ENCODE results near the gene CDHR1.

Gene CDHR1

DNA sequence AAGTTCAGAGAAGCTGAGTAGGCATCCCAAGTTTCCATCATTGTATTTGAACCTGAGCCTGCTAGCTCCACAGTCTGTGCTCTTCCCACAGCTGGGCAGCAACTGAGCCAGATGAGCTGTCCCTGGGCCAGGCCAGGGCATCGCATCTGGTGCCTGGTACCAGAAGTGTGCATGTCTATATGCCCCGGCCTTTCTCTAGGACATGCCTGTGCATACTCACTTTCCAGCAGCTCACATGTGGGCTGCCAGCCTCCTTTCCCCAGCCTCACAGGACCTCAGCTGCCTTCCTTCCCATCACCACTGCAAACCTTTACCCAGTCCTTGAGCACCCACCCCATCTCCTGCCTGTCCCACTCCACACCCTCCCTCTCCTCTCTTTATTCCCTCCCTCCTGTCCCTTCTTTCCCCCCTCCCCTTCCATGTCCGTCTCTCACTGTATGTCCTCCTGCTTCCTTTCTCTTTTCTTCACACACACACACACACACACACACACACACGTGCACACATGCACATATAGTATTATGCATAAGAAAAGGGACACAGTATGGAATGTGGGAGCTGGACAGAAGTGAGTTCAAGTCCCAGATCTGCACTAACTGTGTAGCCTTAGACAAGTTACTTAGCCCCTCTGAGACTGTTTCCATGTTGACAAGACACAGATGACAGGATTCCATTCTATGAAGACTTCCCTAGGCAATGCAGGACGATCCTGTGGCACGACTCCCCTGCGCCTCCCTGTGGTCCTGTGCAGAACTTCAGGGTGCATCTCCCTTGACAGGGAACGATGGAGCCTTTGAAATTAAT, 10.9 kb downstream of the CDHR1 start:
- Histone ChIP-seq H3K4me3 (ENCODE audit: low read length in 2 of 2) (no peak overlapping the region), H3K9ac (ENCODE audit: low read depth in 1 of 2, low read length in 2 of 2) (no peak overlapping the region), H3K4me1 (ENCODE audit: control insufficient read depth in 2 of 2, insufficient read depth in 2 of 2, low read length in 2 of 2) (peaks cover 20 to 21% of the 10 kb centered on the region in 2 donors), H3K27ac (ENCODE audit: low read depth in 2 of 2, low read length in 2 of 2) (no peak overlapping the region), H3K36me3 (ENCODE audit: control insufficient read depth in 2 of 2, insufficient read depth in 2 of 2, low read length in 2 of 2) (peaks cover 25 to 27% of the 10 kb centered on the region in 2 donors), H3K9me3 (ENCODE audit: control insufficient read depth in 2 of 2, low read length in 2 of 2) (no peaks in the 10 kb centered on the region), H3K27me3 (ENCODE audit: control insufficient read depth in 2 of 2, insufficient read depth in 2 of 2, low read length in 2 of 2) (no peaks in the 10 kb centered on the region)

DNA sequence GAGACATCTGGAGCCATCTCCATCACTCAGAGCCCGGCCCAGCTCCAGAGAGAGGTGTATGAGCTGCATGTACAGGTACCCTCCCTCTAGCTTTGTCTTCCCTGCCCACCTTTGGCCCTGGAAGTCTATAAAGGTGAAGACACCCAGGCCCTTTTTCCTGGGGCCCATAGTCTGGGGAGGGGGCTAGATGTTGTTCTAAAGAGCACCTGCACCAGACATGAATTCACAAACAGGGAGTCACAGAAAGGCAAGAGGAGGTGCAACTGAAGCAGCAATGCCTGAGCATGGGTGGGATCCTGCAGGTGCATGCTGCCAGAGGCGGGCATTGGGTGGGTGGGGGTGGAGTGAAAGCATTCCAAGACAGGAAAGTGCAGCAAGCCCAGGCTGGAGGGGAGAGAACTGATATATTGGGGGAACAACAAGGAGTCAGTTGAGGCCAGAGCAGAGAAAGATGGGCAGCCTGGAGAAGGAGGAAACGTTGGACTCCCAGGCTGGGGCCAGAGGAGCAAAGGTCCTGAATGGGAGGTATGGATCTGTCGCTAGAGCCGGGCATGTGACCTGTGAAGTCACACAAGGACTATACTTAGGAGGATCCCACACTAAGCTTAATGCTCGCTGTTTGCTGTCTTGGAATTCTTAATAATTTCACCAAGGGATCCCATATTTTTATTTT, 11.7 kb downstream of the CDHR1 start:
- no peaks in the 10 kb centered on the region for H3K9me3 ChIP-seq (ENCODE audit: control insufficient read depth in 2 of 2, low read length in 2 of 2)
- peaks cover 29 to 30% of the 10 kb centered on the region in 2 donors for H3K36me3 ChIP-seq (ENCODE audit: control insufficient read depth in 2 of 2, insufficient read depth in 2 of 2, low read length in 2 of 2)
- H3K4me3 ChIP-seq (ENCODE audit: low read length in 2 of 2), result no peak overlapping the region
- no peak overlapping the region for H3K9ac ChIP-seq (ENCODE audit: low read depth in 1 of 2, low read length in 2 of 2)
- H3K27me3 ChIP-seq (ENCODE audit: control insufficient read depth in 2 of 2, insufficient read depth in 2 of 2, low read length in 2 of 2), result no peaks in the 10 kb centered on the region
- H3K27ac ChIP-seq (ENCODE audit: low read depth in 2 of 2, low read length in 2 of 2), result no peak overlapping the region
- peaks cover 13% of the 10 kb centered on the region in 2 donors for H3K4me1 ChIP-seq (ENCODE audit: control insufficient read depth in 2 of 2, insufficient read depth in 2 of 2, low read length in 2 of 2)

- no peak overlapping the region for H3K4me3 ChIP-seq (ENCODE audit: low read length in 2 of 2)
- no peak overlapping the region for H3K27ac ChIP-seq (ENCODE audit: low read depth in 2 of 2, low read length in 2 of 2)
- no peaks in the 10 kb centered on the region for H3K9me3 ChIP-seq (ENCODE audit: control insufficient read depth in 2 of 2, low read length in 2 of 2)
- H3K36me3 ChIP-seq (ENCODE audit: control insufficient read depth in 2 of 2, insufficient read depth in 2 of 2, low read length in 2 of 2), result peaks cover 36 to 39% of the 10 kb centered on the region in 2 donors
- no peak overlapping the region for H3K9ac ChIP-seq (ENCODE audit: low read depth in 1 of 2, low read length in 2 of 2)
- no peaks in the 10 kb centered on the region for H3K27me3 ChIP-seq (ENCODE audit: control insufficient read depth in 2 of 2, insufficient read depth in 2 of 2, low read length in 2 of 2)
- peaks cover 0 to 3% of the 10 kb centered on the region in 2 donors for H3K4me1 ChIP-seq (ENCODE audit: control insufficient read depth in 2 of 2, insufficient read depth in 2 of 2, low read length in 2 of 2)
Measured at GRCh38 chr10:84208023-84208422, 13.7 kb downstream of the CDHR1 start.

DNA sequence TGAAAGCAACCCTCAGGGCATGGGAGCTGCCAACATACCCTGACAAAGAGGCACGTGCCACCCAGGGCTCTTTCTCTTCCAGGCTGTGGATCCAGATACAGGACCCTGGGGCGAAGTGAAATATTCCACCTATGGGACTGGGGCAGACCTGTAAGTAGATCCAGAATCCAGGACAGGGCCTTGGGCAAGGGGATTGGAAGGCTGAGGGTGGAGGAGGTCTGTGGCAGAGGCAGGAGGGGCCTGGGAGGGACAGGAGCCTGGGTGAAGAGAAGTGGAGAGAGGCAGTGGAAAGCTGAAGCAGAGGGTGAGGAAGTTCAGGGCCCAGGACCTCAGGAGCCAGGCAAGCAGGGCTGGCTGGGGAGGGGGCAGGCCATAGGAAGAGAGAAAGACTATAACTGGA, 17.2 kb downstream of the CDHR1 start:
- Histone ChIP-seq H3K9me3 (ENCODE audit: control insufficient read depth in 2 of 2, low read length in 2 of 2) (no peaks in the 10 kb centered on the region), H3K4me1 (ENCODE audit: control insufficient read depth in 2 of 2, insufficient read depth in 2 of 2, low read length in 2 of 2) (no peaks in the 10 kb centered on the region), H3K27ac (ENCODE audit: low read depth in 2 of 2, low read length in 2 of 2) (no peak overlapping the region), H3K36me3 (ENCODE audit: control insufficient read depth in 2 of 2, insufficient read depth in 2 of 2, low read length in 2 of 2) (peaks cover 55 to 61% of the 10 kb centered on the region in 2 donors), H3K9ac (ENCODE audit: low read depth in 1 of 2, low read length in 2 of 2) (no peak overlapping the region), H3K4me3 (ENCODE audit: low read length in 2 of 2) (no peak overlapping the region), H3K27me3 (ENCODE audit: control insufficient read depth in 2 of 2, insufficient read depth in 2 of 2, low read length in 2 of 2) (no peaks in the 10 kb centered on the region)

DNA sequence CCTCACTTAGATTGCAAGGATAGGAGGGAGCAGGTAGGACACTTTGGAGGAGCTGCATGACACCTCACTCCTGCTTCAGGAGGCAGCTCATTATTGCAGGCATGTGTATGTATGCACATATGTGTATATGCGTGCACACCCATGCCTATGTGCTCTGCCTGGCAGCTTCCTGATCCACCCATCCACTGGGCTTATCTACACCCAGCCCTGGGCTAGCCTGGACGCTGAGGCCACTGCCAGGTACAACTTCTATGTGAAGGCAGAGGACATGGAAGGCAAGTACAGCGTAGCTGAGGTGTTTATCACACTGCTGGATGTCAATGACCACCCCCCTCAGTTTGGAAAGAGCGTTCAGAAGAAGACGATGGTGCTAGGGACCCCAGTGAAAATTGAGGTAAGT, 17.7 kb downstream of the CDHR1 start:
- peaks cover 55 to 65% of the 10 kb centered on the region in 2 donors for H3K36me3 ChIP-seq (ENCODE audit: control insufficient read depth in 2 of 2, insufficient read depth in 2 of 2, low read length in 2 of 2)
- no peaks in the 10 kb centered on the region for H3K9me3 ChIP-seq (ENCODE audit: control insufficient read depth in 2 of 2, low read length in 2 of 2)
- no peak overlapping the region for H3K27ac ChIP-seq (ENCODE audit: low read depth in 2 of 2, low read length in 2 of 2)
- no peak overlapping the region for H3K9ac ChIP-seq (ENCODE audit: low read depth in 1 of 2, low read length in 2 of 2)
- H3K27me3 ChIP-seq (ENCODE audit: control insufficient read depth in 2 of 2, insufficient read depth in 2 of 2, low read length in 2 of 2), result no peaks in the 10 kb centered on the region
- no peak overlapping the region for H3K4me3 ChIP-seq (ENCODE audit: low read length in 2 of 2)
- no peaks in the 10 kb centered on the region for H3K4me1 ChIP-seq (ENCODE audit: control insufficient read depth in 2 of 2, insufficient read depth in 2 of 2, low read length in 2 of 2)

DNA sequence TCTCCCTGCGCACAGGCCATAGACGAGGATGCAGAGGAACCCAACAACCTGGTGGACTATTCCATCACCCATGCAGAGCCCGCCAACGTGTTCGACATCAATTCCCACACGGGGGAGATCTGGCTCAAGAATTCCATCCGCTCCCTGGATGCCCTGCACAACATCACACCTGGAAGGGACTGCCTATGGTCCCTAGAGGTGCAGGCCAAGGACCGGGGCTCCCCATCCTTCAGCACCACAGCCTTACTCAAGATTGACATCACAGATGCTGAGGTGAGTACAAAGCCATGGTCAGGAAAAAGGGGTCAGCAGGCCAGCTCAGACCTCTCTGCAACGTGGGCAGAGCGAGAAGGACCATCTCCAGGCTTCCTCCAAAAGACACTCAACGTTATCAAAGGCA, 18.7 kb downstream of the CDHR1 start:
- Histone ChIP-seq H3K9me3 (ENCODE audit: control insufficient read depth in 2 of 2, low read length in 2 of 2) (no peaks in the 10 kb centered on the region), H3K27ac (ENCODE audit: low read depth in 2 of 2, low read length in 2 of 2) (no peak overlapping the region), H3K4me1 (ENCODE audit: control insufficient read depth in 2 of 2, insufficient read depth in 2 of 2, low read length in 2 of 2) (no peaks in the 10 kb centered on the region), H3K9ac (ENCODE audit: low read depth in 1 of 2, low read length in 2 of 2) (no peak overlapping the region), H3K4me3 (ENCODE audit: low read length in 2 of 2) (no peak overlapping the region), H3K36me3 (ENCODE audit: control insufficient read depth in 2 of 2, insufficient read depth in 2 of 2, low read length in 2 of 2) (peaks cover 47 to 64% of the 10 kb centered on the region in 2 donors), H3K27me3 (ENCODE audit: control insufficient read depth in 2 of 2, insufficient read depth in 2 of 2, low read length in 2 of 2) (no peaks in the 10 kb centered on the region)

GRCh38 chr10:84214046-84214572, 19.8 kb downstream of the CDHR1 start:
- Histone ChIP-seq H3K9ac (ENCODE audit: low read depth in 1 of 2, low read length in 2 of 2) (no peak overlapping the region), H3K4me3 (ENCODE audit: low read length in 2 of 2) (no peak overlapping the region), H3K27ac (ENCODE audit: low read depth in 2 of 2, low read length in 2 of 2) (no peak overlapping the region), H3K27me3 (ENCODE audit: control insufficient read depth in 2 of 2, insufficient read depth in 2 of 2, low read length in 2 of 2) (no peaks in the 10 kb centered on the region), H3K4me1 (ENCODE audit: control insufficient read depth in 2 of 2, insufficient read depth in 2 of 2, low read length in 2 of 2) (no peaks in the 10 kb centered on the region), H3K36me3 (ENCODE audit: control insufficient read depth in 2 of 2, insufficient read depth in 2 of 2, low read length in 2 of 2) (peaks cover 40 to 58% of the 10 kb centered on the region in 2 donors), H3K9me3 (ENCODE audit: control insufficient read depth in 2 of 2, low read length in 2 of 2) (no peaks in the 10 kb centered on the region)

DNA sequence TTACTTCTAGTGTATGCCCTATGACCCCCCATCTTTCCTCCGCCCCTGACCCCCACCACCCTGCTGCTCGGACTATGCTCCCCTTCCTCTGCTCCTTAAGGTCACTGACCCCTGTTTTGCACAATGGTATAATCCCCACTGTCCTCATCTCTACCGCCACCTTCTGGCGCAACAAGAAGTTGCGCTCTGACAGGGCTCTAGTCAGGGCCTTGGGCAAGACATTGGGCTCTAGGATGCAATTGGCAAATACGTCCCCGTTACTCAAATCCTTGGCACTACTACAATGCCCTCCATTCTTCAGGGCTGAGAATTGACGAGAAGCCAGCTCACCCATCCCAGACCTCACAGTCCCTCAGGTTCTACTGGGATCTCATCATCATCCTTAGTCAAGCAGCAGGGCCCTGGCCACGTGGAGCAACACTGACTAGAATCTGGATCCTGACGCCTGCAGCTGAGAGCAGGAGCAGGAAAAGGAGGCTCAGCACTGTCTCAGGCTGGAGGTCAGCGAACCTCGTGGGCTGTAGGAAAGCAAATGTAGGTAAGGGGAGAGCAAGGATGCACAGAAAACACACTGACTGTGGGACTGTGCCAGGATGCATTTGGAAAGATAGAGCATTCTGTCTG, 20.4 kb downstream of the CDHR1 start:
- no peak overlapping the region for H3K4me3 ChIP-seq (ENCODE audit: low read length in 2 of 2)
- no peak overlapping the region for H3K27ac ChIP-seq (ENCODE audit: low read depth in 2 of 2, low read length in 2 of 2)
- no peaks in the 10 kb centered on the region for H3K27me3 ChIP-seq (ENCODE audit: control insufficient read depth in 2 of 2, insufficient read depth in 2 of 2, low read length in 2 of 2)

DNA sequence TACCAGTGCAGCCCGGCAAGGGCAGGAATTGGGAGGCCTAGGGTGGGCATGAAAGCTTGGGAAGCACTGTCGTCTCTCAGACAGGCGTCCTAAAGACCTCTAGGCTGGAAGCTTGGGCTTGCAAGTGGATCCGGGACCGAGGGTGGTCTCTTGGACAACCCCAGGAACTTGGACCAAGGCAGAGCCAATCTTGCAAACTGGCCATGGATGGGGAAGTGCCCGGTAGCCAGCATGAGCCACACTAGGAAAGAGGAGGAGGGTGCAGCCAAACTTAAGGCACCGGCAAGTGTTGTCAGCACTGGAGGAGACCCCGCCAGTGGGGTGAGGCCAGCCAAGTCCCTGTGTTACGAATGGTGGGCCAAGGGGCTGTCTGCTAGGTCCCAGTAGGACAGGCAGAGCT, 22.5 kb downstream of the CDHR1 start:
- H3K27ac ChIP-seq (ENCODE audit: low read depth in 2 of 2, low read length in 2 of 2), result no peak overlapping the region
- no peaks in the 10 kb centered on the region for H3K27me3 ChIP-seq (ENCODE audit: control insufficient read depth in 2 of 2, insufficient read depth in 2 of 2, low read length in 2 of 2)
- peaks cover 31 to 48% of the 10 kb centered on the region in 2 donors for H3K36me3 ChIP-seq (ENCODE audit: control insufficient read depth in 2 of 2, insufficient read depth in 2 of 2, low read length in 2 of 2)
- H3K4me3 ChIP-seq (ENCODE audit: low read length in 2 of 2), result no peak overlapping the region
- no peaks in the 10 kb centered on the region for H3K9me3 ChIP-seq (ENCODE audit: control insufficient read depth in 2 of 2, low read length in 2 of 2)
- H3K9ac ChIP-seq (ENCODE audit: low read depth in 1 of 2, low read length in 2 of 2), result no peak overlapping the region
- H3K4me1 ChIP-seq (ENCODE audit: control insufficient read depth in 2 of 2, insufficient read depth in 2 of 2, low read length in 2 of 2), result no peaks in the 10 kb centered on the region

More for the DNA sequence above, 20.4 kb downstream of the CDHR1 start:
- no peaks in the 10 kb centered on the region for H3K4me1 ChIP-seq (ENCODE audit: control insufficient read depth in 2 of 2, insufficient read depth in 2 of 2, low read length in 2 of 2)
- H3K36me3 ChIP-seq (ENCODE audit: control insufficient read depth in 2 of 2, insufficient read depth in 2 of 2, low read length in 2 of 2), result peaks cover 40 to 58% of the 10 kb centered on the region in 2 donors
- H3K9ac ChIP-seq (ENCODE audit: low read depth in 1 of 2, low read length in 2 of 2), result no peak overlapping the region
- H3K9me3 ChIP-seq (ENCODE audit: control insufficient read depth in 2 of 2, low read length in 2 of 2), result no peaks in the 10 kb centered on the region

- Histone ChIP-seq H3K27ac (ENCODE audit: low read depth in 2 of 2, low read length in 2 of 2) (no peak overlapping the region), H3K36me3 (ENCODE audit: control insufficient read depth in 2 of 2, insufficient read depth in 2 of 2, low read length in 2 of 2) (peaks cover 26 to 42% of the 10 kb centered on the region in 2 donors), H3K4me1 (ENCODE audit: control insufficient read depth in 2 of 2, insufficient read depth in 2 of 2, low read length in 2 of 2) (no peaks in the 10 kb centered on the region), H3K9me3 (ENCODE audit: control insufficient read depth in 2 of 2, low read length in 2 of 2) (no peaks in the 10 kb centered on the region), H3K27me3 (ENCODE audit: control insufficient read depth in 2 of 2, insufficient read depth in 2 of 2, low read length in 2 of 2) (no peaks in the 10 kb centered on the region), H3K9ac (ENCODE audit: low read depth in 1 of 2, low read length in 2 of 2) (no peak overlapping the region), H3K4me3 (ENCODE audit: low read length in 2 of 2) (no peak overlapping the region)
Measured at GRCh38 chr10:84217746-84218145, 23.4 kb downstream of the CDHR1 start.
